Measurements from ENCODE around the gene FOXN3.

GRCh38 chr14:89444044-89444443 is 27.0 kb upstream of the FOXN3 start:
- TF ChIP-seq POLR2A (IDR thresholded peaks at IDR 0.05; ENCODE audit: low read depth, low read length): no peak
- TF ChIP-seq CTCF (IDR thresholded peaks at IDR 0.05; ENCODE audit: extremely low read depth in 1 of 2, insufficient read depth in 1 of 2, low read depth in 1 of 2, low read length in 2 of 2): no peak
- no peak for TF ChIP-seq EZH2 (IDR thresholded peaks at IDR 0.05; ENCODE audit: borderline replicate concordance, low read depth, low read length, severe bottlenecking)
